Ovary (tissue), 9 donors: ENCODE data around the gene RBM47. TPM values are rescaled to one million over a fixed set of nuclear protein-coding genes. Genes with fewer than 3 reads are reported as not detected.
"Not testable (repeated sequence)": the region's sequence is repeated elsewhere in the genome, so short reads cannot be mapped to it uniquely, and the experiment has no call there.

Experiments
- DNase-seq, 5 donors: peaks; one replicate each; pipeline ENCODE4 v3.0.0-alpha.2; 2019 to 2020
- H3K27ac ChIP-seq, 2 donors: fragments of 200-600 bp; one replicate each; pipeline versions ENCODE4 v1.5.1 to v1.8.0; 2019 to 2022
- H3K27me3 ChIP-seq: fragments of 200-600 bp; one replicate; pipeline ENCODE4 v1.8.0; 2022
- H3K36me3 ChIP-seq: fragments of 200-600 bp; sonication (generic); one replicate; pipeline ENCODE4 v1.5.1; 2019
- H3K4me1 ChIP-seq: one replicate; pipeline ENCODE4 v1.8.1; 2013; ENCODE audit warnings: mild to moderate bottlenecking, moderate library complexity; ENCODE audit not compliant: insufficient read depth
- H3K4me3 ChIP-seq: fragments of 200-600 bp; sonication (generic); one replicate; pipeline ENCODE4 v1.5.1; 2017
- H3K9me3 ChIP-seq, 2 donors: fragments of 200-600 bp in 1 of 2; sonication (generic) in 1 of 2; one replicate each; pipeline versions ENCODE4 v1.5.1 to v1.8.1; 2013 to 2019; ENCODE audit warnings: mild to moderate bottlenecking in 1 of 2, moderate library complexity in 1 of 2
- EP300 ChIP-seq: sonication (generic); formaldehyde crosslinking; IDR thresholded peaks from one replicate; pipeline ENCODE4 v1.6.1; 2017; ENCODE audit warnings: antibody characterized with exemption
- POLR2A ChIP-seq: fragments of 450-650 bp; IDR thresholded peaks from one replicate; pipeline ENCODE4 v1.6.1; 2017; ENCODE audit warnings: antibody characterized with exemption, mild to moderate bottlenecking, moderate library complexity
- WGBS, 3 donors: extraction: QIAGEN DNeasy Blood & Tissue Kit in 1 of 3; methylation state at CpG; one replicate each; pipeline versions ENCODE4 v1.1.5 to v1.1.7; 2013 to 2017; 5-methylcytosine and 5-hydroxymethylcytosine counted together
- intact Hi-C, 4 donors: fragments of 100-400 bp; cut with DNase I; formaldehyde crosslinking; loops; one replicate each; pipeline versions ENCODE4 v1.11.0 to v1.15.1; 2022 to 2023
- polyA plus RNA-seq, 2 donors: library from polyadenylated mRNA; stranded (reverse); fragments of 200-250 nt in 1 of 2; fragments of 350-450 nt in 1 of 2; fragmentation: Illumina TruSeq in 1 of 2; extraction: RNeasy Lipid Tissue Mini Kit (QIAGEN cat#74804) in 1 of 2; gene quantifications; one replicate each; pipeline ENCODE4 v1.2.3, GENCODE V29; 2013 to 2014
- total RNA-seq, 7 donors: library from RNA; depleted of rRNA in 2 of 7; stranded (reverse); fragments of >200 nt in 2 of 7; fragmentation: NEBNext Ultra II Directional in 3 of 7; extraction: Animal tissue kit (Norgen Biotek cat#: 25700) in 3 of 7; gene quantifications; one replicate each; pipeline versions ENCODE4 v1.1.0 to v1.2.4, GENCODE V29; 2016 to 2023
- TF ChIP-seq, protein P1 (sequence below), 3 donors: fragments of 450-650 bp in 2 of 3; fragments of 200-600 bp in 1 of 3; IDR thresholded peaks; one replicate each; pipeline versions ENCODE4 v1.5.1 to v1.8.0; 2016 to 2022; ENCODE audit warnings: antibody characterized with exemption in 3 of 3, mild to moderate bottlenecking in 1 of 3
- donor health status: DM: no; HTN: no; CAD: no; lungs with moderate emphysema.
- donor health status: DM: no; HTN: no; CAD: no.
- donor health status: Bipolar disorder and iron deficiency.
- donor health status: DM: yes; HTN: yes; CAD: no.
- donor health status: DM: no; HTN: no; CAD: no.
- donor health status: DM: yes; HTN: yes; CAD: no.

RBM47 gene
- total and polyA plus RNA-seq, 9 donors, result 2.7 to 92.8 (median 10.3) TPM

DNA sequence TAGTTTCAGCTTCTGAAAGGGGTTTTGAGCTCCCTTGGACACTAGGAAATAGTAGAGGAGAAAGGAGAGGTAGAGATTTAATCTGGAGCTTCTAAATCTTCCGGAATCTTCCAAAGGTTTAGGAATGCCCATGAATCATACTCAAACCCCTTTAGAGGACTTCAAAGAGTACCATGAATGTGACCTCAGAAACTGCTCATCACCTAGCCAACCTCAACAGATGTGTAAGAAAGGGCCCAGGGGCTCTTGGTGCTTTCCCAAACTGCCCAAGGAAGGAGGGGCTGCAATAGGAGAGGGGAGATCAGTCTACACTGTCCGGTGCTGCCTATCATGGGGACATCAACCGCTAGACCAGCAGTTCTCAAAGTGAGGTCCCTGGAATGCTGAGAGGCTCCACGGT is 109.1 kb downstream of the RBM47 start:
- Histone ChIP-seq H3K27ac (no peak overlapping the region), H3K27me3 (no peaks in the 10 kb centered on the region), H3K36me3 (no peaks in the 10 kb centered on the region), H3K9me3 (no peaks in the 10 kb centered on the region), H3K4me3 (no peak overlapping the region), H3K4me1 (peaks cover 5% of the 10 kb centered on the region)
- TF ChIP-seq EP300, result no peak
- TF ChIP-seq POLR2A, result no peak
- TF ChIP-seq, protein P1, sequence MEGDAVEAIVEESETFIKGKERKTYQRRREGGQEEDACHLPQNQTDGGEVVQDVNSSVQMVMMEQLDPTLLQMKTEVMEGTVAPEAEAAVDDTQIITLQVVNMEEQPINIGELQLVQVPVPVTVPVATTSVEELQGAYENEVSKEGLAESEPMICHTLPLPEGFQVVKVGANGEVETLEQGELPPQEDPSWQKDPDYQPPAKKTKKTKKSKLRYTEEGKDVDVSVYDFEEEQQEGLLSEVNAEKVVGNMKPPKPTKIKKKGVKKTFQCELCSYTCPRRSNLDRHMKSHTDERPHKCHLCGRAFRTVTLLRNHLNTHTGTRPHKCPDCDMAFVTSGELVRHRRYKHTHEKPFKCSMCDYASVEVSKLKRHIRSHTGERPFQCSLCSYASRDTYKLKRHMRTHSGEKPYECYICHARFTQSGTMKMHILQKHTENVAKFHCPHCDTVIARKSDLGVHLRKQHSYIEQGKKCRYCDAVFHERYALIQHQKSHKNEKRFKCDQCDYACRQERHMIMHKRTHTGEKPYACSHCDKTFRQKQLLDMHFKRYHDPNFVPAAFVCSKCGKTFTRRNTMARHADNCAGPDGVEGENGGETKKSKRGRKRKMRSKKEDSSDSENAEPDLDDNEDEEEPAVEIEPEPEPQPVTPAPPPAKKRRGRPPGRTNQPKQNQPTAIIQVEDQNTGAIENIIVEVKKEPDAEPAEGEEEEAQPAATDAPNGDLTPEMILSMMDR (IDR thresholded peaks at IDR 0.05), result no peak
- intact Hi-C loops, result no loop called here
- WGBS, 3 donors, result 90 to 96% (median 94%) methylated on average over 4 of the region's 4 CpGs
- DNase-seq, result no peak

DNA sequence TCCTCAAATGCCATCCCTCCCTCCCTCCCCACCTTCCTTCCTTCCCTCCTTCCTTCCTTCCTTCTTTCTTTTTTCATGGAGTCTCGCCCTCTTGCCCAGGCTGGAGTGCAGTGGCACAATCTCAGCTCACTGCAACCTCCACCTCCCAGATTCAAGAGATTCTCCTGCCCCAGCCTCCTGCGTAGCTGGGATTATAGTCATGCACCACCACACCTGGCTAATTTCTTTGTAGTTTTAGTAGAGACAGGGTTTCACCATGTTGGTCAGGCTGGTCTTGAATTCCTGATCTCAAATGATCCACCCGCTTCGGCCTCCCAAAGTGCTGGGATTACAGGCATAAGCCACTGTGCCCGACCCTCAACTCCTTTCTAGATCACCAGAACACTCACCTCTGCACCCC is 112.6 kb downstream of the RBM47 start:
- H3K36me3 ChIP-seq, H3K27me3 ChIP-seq, intact Hi-C loops, H3K27ac ChIP-seq, H3K4me3 ChIP-seq, DNase-seq, H3K9me3 ChIP-seq, H3K4me1 ChIP-seq: not testable (repeated sequence)
- 93 to 97% (median 94%) methylated on average over 5 of the region's 5 CpGs for WGBS, 3 donors

DNA sequence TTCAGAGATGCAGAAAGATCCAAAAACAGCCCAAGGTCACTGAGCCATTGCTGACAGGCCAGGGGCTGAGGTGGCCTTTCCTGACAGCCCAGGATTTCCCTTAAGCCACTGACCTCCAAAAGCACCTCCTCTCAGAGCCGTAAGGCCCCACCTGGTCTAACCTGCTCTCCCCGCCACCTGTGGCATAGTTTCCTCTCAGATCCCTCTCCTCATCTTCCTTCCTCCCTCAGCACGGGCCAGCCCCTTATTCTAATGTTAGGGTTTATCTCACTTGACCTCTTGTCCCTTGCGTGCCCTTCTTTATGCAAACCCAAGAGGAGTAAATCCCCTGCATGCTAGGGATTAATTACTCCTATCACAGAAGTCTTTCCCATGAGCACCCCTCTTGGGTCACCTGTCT is 113.0 kb downstream of the RBM47 start:
- Histone ChIP-seq H3K27me3 (no peaks in the 10 kb centered on the region), H3K27ac (no peak overlapping the region), H3K4me3 (no peak overlapping the region), H3K4me1 (no peaks in the 10 kb centered on the region), H3K36me3 (no peaks in the 10 kb centered on the region), H3K9me3 (no peaks in the 10 kb centered on the region)
- 90 to 91% (median 91%) methylated on average over 4 of the region's 4 CpGs for whole genome bisulfite sequencing, 3 donors
- intact Hi-C loops, result no loop called here
- TF ChIP-seq POLR2A (no peak), EP300 (no peak)
- TF ChIP-seq, protein P1 (IDR thresholded peaks at IDR 0.05), result no peak
- no peak for DNase-seq

DNA sequence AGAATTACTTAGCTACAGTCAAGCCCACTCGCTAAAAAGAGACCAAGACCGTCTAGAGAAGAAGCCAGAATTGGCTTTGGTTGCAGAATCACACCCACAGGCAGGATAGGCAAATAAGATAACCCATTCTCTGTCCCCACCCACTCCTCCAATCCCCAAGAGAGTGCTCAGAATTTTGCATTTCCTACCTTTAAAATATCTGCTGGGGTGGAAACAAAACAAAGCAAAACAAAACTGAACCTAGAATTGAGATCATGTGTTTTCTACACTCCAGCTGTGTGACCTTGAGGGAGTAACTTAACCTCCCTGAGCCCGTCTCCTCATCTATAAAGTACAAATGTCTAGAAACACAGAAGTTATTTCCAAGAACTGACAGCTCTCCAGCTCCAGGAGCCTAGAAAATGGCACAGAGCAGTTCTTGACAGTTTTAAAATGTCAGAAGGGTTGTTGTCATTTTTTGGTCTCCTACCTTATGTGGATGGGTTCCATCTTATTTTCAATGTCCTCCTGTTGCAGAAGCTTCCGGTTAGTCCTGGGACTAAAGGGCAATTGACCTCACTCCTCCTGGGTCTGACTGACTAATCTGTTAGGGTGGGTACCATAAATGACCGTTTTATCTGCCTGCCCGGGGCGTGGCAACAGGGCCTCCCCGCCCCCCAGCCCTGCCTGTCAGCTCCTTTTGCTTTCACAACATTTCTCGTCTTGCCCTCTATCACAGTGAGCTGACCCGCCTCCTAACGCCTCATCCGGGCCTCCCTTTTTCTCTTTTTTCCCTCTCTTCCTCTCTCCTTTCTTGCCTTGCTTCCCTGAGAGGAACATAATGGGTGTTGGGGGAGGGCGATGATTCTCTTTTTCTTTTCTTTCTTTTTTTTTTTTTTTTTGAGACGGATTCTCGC is 114.0 kb downstream of the RBM47 start:
- 46 to 52% (median 48%) methylated on average over 15 of the region's 15 CpGs for WGBS, 3 donors
- Histone ChIP-seq H3K4me1 (no peaks in the 10 kb centered on the region), H3K9me3 (no peaks in the 10 kb centered on the region), H3K36me3 (no peaks in the 10 kb centered on the region), H3K27me3 (no peaks in the 10 kb centered on the region), H3K4me3 (peak overlapping the region; percentile 13), H3K27ac (no peak overlapping the region)
- DNase-seq, result no peak
- intact Hi-C loops, result no loop called here
- no peak for TF ChIP-seq EP300
- TF ChIP-seq, protein P1 (IDR thresholded peaks at IDR 0.05), result no peak
- TF ChIP-seq POLR2A, result no peak

DNA sequence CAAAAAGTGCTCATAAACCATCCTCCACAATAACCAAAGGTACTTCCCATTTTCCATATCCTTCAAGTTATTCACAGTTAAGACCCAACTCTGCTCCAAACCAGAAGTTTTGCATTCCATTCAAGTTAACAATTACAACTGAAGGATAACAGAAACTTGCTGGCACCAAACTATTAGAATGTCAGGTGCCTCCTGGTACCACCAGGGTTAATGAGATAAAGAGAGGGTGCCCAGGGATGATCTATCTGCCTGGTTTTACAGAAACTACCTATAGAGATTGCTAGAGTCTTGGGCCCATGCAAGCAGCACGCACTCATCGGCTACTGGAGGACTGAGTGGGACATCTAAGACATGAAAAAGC is 114.6 kb downstream of the RBM47 start:
- no peak for DNase-seq
- peak overlapping the region; percentile 13 for H3K4me3 ChIP-seq
- H3K4me1 ChIP-seq, result no peaks in the 10 kb centered on the region
- H3K27me3 ChIP-seq, result no peaks in the 10 kb centered on the region
- intact Hi-C loops, result no loop called here
- no peak overlapping the region for H3K27ac ChIP-seq
- no peaks in the 10 kb centered on the region for H3K9me3 ChIP-seq
- TF ChIP-seq EP300 (no peak), POLR2A (no peak)
- TF ChIP-seq, protein P1 (IDR thresholded peaks at IDR 0.05), result no peak
- no peaks in the 10 kb centered on the region for H3K36me3 ChIP-seq
- WGBS, 3 donors, result 78 to 85% (median 81%) methylated on average over 2 of the region's 2 CpGs
